T-helper 9 cell (primary cell): Measurements from ENCODE around the gene KRTAP10-11.
"Not testable (repeated sequence)": the region's sequence is repeated elsewhere in the genome, so short reads cannot be mapped to it uniquely, and the experiment has no call there.

Source experiments
- DNase-seq: peaks from one replicate; pipeline ENCODE4 v3.0.0-alpha.2; 2020
- total RNA-seq, 2 donors: gene quantifications; one replicate each; lab custom pipeline; 2026; lab: John Stamatoyannopoulos, UW

The KRTAP10-11 gene, protein sequence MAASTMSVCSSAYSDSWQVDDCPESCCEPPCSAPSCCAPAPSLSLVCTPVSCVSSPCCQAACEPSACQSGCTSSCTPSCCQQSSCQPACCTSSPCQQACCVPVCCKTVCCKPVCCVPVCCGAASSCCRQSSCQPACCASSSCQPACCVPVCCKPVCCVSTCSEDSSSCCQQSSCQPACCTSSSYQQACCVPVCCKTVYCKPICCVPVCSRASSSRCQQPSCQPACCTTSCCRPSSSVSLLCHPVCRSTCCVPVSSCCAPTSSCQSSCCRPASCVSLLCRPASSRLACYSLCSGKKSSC
- total RNA-seq = 0 reads per million in 2 donors

DNA sequence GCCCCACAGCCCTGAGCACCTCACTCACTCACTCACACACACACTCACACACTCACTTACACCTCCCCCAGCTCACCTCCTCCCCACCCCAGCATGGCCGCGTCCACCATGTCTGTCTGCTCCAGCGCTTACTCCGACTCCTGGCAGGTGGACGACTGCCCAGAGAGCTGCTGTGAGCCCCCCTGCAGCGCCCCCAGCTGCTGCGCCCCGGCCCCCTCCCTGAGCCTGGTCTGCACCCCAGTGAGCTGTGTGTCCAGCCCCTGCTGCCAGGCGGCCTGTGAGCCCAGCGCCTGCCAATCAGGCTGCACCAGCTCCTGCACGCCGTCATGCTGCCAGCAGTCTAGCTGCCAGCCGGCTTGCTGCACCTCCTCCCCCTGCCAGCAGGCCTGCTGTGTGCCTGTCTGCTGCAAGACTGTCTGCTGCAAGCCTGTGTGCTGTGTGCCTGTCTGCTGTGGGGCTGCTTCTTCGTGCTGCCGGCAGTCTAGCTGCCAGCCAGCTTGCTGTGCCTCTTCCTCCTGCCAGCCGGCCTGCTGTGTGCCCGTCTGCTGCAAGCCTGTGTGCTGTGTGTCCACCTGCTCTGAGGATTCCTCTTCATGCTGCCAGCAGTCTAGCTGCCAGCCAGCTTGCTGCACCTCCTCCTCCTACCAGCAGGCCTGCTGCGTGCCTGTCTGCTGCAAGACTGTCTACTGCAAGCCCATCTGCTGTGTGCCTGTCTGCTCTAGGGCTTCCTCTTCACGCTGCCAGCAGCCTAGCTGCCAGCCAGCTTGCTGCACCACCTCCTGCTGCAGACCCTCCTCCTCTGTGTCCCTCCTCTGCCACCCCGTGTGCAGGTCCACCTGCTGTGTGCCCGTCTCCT, at the start of gene KRTAP10-11:
Gene KRTAP10-11, plus strand, starts transcription at position 49 of the 856 bp plus-strand sequence. Its CDS starts 45 bp downstream, at position 94.
- not testable (repeated sequence) for DNase-seq

DNA sequence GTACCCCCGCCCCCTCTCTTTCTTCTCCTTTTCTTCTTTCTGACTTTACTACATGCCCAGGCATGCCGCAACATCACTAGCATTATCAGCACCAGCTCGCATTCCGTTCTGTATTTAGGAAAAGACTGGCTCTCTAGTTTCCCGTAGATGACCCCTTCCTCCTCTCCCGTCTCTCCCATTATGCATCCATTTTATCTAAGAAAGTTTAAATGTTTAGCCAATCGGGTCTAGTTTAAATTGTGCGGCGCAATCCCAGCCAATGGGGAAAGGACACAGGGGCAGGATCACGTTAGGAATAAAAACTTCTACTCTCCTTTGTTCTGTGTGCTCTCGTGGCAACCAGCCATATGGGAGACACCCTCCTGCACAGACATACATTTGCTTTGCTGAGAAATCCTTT, 48.2 kb upstream of the KRTAP10-11 start:
- no peak for DNase-seq

DNA sequence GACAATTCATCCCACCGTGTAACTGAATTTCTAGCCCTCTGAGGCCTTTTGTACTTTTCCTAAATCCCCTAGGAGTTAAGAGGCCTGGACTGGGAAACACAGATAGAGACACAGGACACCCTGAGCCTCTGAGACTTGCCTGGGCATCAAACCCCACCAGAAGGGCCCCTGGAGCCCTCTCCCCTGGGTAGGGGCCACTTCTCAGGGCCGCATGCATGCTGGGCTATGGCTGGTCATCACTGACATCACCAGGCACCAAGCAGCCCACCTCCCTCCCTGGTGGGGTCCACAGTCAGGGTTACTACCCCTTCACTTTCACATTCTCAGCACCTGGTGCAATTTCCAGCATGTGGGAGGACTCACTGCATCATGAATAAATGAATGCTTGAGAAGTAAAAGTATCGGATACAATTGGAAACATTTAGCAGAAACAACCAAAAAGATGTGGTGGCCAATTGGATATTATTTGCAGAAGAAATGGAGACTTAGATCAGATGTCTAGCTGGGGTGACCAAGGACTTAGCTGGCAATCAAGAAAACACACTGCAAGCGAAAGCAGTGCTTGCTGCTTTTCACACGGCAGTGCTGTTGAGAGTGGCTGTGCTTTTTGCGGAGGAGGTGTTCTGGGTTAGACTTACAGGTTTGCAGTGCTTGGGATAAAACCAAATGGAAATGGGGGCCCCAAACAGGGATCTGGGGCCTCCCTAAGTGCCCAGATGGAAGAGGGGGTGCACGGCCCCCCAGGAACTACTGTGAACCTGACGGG, 46.8 kb upstream of the KRTAP10-11 start:
- DNase-seq = no peak

DNA sequence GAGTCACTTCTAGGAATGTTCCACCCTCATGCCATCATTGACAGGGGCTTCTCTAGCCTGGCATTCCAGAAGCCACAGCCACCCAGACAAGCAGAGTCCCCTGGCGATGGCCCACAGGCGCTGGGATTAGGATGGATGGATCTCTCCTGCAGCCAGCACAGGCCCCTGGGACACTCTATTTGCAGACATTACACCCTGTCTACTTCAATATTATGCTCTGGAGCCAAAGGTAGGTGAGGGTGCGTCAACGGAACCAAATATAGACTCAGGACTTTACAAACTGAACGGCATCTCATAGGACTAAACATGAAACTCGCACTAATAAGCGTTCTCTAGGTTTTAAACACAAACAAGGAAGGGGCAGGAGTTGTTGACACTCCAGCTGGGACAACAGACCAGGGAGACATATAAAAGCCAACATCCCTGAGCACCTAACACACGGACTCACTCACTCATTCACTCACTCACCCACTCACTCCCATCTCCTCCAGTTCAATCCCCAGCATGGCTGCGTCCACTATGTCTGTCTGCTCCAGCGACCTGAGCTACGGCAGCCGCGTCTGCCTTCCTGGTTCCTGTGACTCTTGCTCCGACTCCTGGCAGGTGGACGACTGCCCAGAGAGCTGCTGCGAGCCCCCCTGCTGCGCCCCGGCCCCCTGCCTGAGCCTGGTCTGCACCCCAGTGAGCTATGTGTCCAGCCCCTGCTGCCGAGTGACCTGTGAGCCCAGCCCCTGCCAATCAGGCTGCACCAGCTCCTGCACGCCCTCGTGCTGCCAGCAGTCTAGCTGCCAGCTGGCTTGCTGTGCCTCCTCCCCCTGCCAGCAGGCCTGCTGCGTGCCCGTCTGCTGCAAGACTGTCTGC, 45.9 kb upstream of the KRTAP10-11 start, which contains the start of gene KRTAP10-7:
Gene KRTAP10-7, plus strand, starts transcription at position 480 of the 861 bp plus-strand sequence. Its CDS starts 25 bp downstream, at position 505.
- not testable (repeated sequence) for DNase-seq

DNA sequence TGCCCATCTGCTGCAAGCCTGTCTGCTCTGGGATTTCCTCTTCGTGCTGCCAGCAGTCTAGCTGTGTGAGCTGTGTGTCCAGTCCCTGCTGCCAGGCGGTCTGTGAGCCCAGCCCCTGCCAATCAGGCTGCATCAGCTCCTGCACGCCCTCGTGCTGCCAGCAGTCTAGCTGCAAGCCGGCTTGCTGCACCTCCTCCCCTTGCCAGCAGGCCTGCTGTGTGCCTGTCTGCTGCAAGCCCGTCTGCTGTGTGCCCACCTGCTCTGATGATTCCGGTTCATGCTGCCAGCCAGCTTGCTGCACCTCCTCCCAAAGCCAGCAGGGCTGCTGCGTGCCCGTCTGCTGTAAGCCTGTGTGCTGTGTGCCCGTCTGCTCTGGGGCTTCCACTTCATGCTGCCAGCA, 45.1 kb upstream of the KRTAP10-11 start:
- DNase-seq = not testable (repeated sequence)

DNA sequence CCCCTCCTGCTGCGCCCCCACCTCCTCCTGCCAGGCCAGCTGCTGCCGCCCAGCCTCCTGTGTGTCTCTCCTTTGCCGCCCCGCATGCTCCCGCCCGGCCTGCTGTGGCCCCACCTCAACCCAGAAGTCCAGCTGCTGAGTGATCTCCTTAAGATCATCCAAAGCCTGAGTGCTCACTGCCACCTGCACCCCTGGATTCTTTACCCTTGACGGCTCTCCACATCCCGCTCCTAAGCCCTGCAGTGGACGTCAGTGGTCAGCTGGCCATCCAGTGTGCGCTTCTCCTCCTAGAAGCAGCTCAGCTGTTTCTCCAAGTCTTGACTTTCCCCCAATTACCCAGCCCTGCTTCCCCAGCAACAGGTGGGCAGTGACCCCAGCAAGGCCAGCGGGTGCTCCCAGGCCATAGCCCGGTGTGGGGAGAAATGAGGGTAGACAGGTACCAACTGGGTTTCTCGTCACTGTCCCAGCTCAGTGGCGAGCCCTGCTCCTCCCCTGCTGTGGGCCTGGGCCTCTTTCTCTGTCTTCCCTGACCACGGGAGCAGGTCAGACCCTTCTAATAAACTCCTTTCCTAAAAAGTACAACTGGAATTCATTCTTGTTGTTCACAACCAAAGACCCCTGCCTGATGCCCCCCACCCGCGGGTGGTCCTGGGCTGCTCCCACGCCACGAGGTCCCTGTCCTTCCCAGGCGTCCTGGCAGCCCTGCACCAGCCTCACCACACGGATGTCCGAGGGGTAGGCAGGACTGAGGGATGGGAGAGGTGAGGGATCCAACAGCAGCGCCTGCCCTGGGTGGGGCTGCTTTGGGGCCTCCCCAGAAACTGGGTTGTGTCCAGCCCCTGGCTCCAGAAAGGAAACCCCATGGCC, 44.4 kb upstream of the KRTAP10-11 start:
- no peak for DNase-seq

DNA sequence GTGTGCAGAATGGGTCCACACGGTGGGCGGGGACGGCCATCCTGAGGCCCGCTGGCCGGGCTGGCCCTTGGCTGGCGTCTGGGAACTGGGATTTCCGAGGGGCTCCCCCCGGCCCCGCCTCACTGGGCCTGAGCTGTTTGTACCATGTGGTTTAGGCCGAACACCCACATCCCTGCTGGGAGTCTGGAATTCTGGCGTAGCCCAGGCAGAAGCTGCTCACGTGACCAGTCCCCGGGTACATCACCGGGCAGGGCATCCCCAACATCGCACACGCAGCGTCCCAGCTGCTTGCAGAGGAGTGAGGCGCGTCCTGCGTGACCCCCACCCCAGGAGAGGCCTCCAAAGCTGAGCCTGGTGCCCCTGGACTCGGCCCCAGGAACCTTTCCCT, 43.8 kb upstream of the KRTAP10-11 start:
- no peak for DNase-seq

DNA sequence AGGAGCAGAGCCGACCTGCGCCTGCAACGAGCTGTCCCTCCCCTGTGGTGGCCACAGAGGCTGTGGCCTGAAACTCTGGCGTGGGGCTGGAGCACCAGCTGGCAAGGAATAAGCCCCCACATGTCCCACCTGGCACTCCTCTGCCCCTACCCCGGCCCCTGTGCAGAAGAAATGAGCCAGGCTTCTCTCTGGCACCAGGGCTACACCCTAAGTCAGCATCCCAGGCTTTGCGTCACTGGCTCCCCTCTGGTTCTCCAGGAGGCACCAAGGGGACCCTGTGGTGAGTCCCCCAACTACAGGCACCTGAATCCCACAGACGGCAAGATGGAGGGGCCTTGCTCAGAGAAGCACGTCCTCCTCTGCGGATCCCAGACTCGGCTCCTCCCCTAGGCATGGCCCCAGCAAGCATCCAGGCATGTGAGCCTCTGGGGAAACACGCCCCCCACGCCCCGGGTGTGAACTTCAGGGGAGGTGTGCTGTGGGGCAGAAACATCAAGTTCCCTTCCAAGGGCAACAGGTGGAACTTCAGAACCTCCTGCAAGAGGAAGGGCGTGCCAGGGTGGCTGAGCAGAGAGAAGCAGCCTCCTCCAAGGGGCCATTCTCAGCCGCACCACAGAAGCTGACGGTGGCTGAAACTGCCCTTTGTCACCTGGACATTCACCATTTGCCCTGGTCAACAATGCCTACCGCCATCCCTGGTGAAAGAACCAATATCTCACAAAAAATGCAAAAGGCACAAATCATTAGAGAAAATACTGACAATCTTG, 42.9 kb upstream of the KRTAP10-11 start:
- no peak for DNase-seq

DNA sequence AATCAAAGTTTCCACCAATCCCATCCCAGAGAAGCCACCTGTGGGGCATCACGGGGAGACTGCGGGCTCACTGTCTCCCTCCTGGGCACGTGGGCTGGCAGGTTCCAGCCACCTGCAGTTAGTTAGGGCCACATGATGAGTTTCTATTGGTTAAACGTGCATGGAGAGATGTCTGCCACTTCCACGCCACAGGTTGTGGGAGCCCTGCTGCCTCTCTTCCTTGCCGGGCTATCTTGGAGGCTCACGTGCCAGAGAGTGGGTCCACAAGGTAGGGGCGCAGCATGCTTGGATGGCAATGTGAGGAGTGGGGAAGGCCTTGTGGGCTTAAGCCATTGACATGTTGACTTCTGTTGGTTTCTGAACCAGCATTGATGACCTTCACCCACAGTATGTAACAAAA, 42.3 kb upstream of the KRTAP10-11 start:
- no peak for DNase-seq

DNA sequence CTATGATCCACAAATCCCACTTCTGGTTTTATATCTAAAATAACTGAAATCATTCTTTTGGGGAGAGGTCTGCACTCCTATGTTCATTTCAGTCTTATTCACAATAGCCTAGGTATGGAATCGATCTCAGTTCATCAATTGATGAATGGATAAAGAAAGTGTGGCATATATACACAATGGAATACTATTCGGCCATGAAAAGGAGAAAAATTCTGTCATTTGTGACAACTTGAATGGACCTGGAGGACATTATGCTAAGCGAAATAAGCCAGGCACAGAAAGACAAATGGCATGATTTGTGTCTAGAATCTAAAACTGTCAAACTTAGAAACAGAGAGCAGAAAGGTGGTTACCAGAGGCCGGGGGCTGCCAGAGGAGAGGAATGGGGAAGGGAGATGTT, 39.7 kb upstream of the KRTAP10-11 start:
- no peak for DNase-seq

DNA sequence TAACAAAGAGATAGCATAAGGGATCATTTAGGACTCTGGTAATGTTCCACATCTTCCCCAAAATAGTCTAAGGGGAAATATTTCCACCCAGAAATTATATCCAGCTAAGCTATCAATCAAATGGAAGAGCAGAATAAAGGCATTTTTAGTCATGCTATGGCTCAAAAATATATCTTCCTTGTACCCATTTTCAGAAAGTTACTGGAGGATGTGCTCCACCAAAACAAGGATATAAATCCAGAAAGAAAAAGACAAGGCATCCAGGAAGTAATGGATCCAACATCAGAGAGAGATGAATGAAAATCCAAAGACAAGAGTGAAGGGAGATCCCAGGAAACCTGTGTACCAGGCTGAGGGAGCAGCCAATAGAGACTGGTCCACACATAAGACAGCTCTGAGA, 37.0 kb upstream of the KRTAP10-11 start:
- DNase-seq = no peak

DNA sequence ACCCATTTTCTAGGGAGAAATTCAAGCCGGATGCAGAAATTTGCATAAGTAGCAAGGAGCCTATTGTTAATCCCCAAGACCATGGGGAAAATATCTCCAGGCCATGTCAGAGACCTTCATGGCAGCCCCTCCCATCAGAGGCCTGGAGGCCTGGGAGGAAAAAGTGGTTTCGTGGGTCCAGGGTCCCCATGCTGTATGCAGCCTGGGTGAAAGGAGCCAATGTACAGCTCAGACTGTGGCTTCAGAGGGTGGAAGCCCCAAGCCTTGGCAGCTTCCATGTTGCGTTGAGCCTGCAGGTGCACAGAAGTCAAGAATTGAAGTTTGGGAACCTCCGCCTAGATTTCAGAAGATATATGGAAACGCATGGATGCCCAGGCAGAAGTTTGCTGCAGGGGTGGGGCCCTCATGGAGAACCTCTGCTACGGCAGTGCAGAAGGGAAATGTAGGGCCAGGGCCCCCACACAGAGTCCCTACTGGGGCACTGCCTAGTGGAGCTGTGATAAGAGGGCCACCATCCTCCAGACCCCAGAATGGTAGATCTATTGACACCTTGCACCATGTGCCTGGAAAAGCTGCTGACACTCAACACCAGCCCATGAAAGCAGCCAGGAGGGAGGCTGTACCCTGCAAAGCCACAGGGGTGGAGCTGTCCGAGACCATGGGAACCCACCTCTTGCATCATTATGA, 35.9 kb upstream of the KRTAP10-11 start:
- DNase-seq = not testable (repeated sequence)

DNA sequence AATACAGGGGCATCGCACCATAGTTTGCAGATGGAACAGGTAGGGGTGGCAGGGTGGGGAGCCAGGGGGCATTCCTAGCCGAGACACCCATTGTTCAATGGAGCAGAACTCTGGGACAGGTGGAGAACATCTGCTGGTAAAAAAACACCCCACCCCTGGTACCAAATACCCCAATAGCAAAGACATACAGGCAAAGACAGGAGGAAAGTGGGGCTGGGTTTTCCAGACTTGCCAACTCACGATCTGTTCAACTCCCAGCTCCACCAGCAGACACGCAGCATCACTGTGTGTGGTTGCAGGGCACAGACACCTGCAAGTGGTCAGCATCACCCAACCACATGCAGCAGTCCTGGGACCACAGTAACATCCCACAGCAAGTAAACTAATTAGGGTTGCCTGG, 34.7 kb upstream of the KRTAP10-11 start:
- no peak for DNase-seq

DNA sequence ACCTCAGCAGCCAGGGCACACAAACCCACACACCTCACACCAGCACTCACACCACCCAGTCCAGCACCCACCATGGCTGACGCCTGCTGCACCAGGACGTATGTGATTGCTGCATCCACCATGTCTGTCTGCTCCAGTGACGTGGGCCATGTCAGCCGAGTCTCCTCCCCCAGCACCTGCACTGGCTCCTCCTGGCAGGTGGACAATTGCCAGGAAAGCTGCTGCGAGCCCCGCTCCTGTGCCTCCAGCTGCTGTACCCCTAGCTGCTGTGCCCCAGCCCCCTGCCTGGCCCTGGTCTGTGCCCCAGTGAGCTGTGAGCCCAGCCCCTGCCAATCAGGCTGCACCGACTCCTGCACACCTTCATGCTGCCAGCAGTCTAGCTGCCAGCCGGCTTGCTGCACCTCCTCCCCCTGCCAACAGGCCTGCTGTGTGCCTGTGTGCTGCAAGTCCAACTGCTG, 34.2 kb upstream of the KRTAP10-11 start, which contains the start of gene KRTAP10-8:
Gene KRTAP10-8, plus strand, starts transcription at position 51 of the 458 bp plus-strand sequence. Its CDS starts 22 bp downstream, at position 73.
- DNase-seq = no peak

DNA sequence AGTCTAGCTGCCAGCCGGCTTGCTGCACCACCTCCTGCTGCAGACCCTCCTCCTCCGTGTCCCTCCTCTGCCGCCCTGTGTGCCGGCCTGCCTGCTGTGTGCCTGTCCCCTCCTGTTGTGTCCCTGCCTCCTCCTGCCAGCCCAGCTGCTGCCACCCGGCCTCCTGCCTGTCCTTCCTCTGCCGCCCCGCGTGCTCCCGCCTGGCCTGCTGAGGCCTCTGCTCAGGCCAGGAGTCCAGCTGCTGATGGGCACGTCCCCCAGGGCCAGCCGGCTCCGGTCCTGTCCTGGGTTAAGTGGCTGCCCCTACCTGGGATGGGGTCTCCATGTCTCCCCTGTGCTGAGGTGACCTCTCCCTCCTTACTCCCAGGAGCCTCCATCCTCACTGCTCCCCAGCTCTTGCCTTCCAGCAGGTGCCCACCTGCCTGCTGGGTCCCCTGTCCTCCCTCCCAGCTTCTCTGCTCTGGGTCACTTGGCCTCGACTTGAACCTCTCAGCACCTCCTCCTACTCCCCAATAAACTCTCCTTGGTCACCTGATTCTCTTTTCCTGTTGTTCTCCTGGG, 33.5 kb upstream of the KRTAP10-11 start:
- no peak for DNase-seq

DNA sequence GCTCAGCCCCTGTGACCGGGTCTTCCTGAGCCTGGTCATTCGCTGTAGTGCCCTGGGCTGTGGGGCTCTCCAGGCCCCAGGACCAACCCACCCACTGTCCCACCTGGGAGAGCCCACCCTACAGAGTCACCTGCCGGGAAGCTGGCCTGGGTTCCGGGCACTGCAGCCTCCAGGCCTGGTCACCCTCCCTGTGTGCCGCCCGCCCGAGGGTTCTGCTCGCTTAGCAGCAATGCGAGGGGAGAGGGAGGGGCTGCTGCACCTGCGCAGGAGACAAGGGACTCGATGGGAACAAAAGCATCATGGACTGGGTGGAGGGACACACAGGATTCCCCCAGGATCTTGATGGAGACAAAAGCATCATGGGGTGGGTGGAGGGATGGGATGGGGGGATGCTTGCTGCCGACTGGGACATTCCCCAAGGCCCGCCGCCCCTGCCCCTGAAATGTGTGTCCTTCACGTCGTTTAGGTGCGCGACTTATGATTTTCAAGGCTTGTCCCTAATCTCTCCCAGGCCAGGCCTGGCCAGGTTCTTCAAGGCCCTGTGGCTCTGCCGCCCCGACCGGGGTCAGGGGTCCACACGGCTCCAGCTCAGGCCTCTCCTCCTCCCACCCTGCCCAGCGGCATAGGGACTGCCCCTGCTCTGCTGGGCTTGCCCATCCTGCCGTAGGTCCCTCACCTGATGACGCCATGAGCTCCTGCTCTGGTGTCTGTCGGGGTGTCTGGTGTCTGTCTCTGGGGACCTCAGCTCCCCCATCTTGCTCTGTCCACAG, 32.6 kb upstream of the KRTAP10-11 start:
- no peak for DNase-seq

DNA sequence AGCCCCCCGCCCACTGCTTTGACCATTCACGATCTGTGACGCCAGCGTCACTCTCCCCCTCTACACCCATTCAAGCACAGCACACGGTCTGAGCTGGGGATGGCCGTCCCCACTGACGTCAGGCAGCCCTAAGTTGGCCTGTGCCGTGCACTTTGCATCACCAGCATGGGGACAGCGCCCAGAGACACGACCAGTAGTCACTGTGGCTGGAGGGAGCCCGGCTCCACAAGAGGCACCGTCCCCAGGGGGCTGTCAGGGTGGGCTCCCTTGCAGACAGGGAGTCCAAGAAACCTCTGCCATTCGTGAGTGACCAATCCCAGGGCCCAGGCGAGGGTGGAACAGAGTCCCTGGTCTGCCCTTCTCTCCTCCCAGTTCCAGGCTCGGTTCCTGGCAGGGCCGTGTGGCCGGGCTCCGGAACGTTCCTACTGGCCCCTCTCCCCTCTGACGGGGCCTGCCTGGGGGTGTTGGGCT, 32.0 kb upstream of the KRTAP10-11 start:
- DNase-seq = no peak

DNA sequence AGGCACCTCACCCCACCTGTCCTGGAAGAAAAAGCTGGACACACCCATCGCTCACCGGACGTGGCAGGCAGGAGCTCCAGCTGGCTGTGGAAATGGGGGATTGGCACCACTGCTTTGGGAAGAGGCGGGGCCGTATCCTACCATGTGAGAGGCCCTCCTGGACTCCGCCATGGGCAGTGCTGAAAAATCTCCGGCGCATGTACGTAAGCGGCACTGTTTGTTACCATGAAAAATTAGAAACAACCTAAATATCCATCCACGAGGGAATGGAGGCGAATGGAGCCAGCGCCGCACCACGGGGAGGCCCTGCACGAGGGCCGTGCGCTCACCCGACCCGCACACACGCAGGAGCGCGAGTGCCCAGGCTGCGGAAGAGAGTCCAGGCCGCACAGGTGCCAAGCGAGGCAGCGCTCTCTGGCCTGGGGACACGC, 31.2 kb upstream of the KRTAP10-11 start:
- DNase-seq = no peak
